Fibroblast of skin of scalp (primary cell): ENCODE measurements around the gene KCND2.
A peak's percentile ranks its signal among the peaks of the same experiment; 100 is the strongest.

ENCODE experiments used
- DNase-seq: peaks from one replicate; pipeline ENCODE4 v3.0.0-alpha.2; 2013

Gene KCND2

DNA sequence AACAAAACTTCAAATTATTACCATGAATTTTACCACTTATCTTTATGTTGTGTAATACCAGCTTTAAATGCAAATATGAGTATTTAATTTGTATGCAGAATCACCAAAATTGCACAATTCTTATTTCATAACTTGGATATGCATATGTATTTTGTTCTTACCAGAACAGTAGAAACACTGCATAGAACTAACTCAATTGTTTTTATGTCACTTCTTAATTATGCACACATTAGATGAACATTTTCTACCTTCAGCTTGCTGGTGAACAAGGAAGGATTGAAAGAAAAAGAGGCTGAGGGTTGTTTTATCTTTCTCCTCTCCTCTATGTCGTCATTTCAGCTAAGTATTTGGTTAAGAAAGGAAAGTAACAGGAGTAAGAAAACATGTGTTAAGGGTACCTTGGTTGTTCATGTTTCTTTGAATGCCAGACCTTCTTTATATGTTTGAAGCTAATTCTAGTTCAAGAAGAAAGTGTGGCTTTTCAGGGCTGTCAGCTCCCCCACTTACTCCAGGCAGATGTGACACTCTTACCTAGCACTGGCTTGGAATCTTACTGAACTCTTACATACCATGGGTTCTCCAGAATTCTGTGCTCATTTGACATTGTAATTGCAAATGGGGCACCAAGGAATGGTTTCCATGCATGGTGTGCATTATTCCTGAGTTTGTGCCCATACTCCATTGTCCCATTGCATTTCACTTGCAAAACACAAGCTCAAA is 436.4 kb downstream of the KCND2 start:
- no peak for DNase-seq

DNA sequence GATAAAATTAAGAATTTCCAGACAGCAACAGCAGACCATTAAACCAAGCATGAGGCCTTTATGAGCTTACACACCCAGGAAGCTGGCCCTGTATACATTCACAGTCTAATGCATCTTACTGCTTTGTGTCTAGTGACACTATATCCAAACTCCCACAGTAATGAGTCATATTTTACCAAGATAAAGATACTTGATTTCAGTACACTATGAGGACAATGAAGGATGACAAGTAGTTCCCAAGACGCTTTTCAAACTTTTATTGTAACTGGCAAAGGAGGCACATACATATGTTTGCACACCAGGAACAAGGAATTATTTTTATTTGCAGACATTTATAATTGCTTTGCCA is 437.0 kb downstream of the KCND2 start:
- DNase-seq: no peak

DNA sequence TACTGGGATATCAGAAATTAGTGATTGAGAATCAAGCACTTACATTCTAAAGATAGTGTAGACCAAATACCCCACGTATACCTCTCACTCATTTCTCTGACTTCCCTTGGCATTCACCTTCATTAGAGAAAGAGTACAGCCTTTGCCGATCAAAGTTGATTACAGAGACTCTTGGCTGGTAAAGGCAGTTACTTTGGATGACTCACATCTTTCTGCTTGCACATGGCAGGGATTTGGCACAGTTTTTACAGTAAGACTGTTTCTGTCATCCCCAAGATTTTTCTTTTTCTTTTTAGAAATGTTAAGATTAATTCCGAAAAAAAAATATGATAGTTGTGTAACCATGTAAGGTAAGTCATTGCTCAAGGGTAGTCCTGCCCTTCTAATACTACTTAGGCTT is 442.0 kb downstream of the KCND2 start:
- DNase-seq: no peak

DNA sequence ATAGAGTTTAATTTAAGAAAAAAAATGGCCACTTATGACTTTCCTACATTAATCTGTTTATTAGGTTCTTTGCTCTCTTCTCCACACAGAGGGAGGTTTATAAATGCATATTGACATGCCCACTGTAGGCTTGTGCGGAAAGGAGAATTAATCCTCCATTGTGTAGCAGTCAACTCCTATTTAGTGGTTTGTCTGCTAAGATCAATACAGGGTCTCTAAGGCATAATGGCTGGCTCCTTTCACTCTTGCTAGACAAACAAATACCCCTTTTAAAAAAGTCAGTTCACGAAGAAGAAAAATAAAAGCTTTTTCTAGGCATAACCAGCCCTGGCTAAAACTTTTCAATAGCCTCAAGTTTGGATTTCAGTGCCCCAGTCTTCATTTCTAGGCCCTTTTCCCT is 443.3 kb downstream of the KCND2 start:
- DNase-seq: no peak

DNA sequence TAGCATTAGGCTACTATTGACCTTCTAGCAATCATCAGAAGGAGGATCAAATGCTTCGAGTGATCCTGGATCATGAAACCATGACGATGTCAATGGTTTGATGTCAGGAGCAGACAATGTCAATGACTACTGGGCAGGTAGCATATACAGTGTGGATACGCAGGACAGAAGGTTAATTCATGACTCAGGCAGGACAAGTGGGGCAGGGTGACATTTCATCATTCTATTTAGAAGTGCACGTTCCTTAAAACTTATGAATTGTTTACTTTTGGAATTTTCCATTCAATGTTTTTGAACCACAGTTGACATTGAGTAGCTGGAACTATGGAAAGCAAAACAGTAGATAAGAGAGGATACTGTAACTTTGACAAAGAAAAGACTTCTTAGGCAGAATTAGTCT is 444.2 kb downstream of the KCND2 start:
- no peak for DNase-seq

DNA sequence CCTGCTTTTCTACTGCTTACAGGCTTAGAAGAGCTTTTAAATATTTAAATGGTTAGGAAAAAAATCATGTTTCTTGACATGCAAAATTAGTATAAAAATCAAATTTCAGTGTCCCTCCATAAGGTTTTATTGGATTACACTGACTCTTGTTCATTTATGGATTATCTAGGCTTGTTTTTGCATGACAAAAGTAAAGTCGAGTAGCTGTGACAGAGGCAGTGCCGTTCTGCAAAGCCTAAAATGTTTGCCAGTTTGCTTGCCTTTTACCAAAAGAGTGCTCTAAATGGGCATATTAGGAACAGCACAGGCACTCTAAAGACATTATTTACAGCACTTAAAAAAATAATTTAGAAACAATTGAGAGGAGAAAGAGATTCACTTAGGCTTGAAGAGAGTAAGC is 445.4 kb downstream of the KCND2 start:
- DNase-seq: no peak

DNA sequence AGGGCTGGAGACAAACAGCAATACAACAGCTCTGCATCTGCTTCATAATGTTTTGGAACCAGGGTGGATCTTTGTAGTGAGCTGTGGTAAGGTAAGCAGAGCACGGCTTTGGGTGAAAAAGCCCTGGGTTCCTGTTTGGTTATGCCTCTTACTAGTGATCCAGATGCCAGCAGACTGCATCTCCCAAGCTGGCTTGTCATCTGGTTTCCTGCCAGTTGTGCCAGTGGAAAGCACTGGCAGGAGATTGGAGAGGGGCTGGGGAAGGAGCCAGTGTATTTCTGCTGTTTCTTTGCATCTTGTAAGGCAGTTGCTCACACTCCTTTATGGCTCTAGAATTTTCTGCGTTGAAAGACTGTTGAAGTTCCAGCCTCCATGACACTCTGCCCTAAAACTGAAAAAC is 447.3 kb downstream of the KCND2 start:
- no peak for DNase-seq

DNA sequence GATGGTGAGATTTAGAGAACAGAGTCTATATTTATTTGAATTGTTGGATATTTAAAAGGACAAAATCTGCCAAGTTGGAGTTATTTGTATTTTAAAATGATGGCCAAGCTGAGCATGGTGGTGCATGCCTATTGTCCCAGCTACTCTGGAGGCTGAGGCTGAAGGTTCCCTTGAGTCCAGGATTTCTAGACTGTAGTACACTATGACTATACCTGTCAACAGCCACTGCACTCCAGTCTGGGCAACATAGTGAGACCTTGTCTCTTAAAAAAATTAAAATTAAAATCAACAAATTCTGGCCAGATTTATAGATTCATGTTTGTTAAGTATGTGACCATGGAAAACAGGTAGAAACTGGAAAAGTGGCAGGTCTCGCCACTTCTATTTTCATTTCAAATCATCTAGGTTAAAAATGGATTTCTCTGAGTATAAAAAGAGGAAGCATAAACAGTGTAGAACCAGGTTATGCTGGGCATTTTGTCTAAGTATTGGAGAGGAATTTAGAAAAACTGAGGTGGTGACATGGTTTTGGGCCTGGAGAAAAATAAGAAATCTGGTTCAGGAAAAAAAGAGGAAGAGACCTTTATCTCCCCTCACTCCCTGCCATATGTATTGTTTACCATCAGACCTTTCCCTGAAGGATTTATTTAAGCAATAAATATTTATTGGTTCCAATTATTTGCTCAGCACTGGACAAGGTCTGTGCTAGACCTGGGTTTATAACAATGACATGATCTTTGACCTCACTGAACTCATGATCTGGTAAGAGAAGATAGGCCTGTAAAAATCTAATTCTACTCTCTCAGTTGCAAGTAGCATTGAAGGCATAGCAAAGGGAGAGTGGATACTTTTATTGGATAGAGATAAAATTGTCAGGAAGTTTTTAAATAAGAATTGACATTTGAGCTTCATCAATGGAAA is 450.8 kb downstream of the KCND2 start:
- DNase-seq: no peak

DNA sequence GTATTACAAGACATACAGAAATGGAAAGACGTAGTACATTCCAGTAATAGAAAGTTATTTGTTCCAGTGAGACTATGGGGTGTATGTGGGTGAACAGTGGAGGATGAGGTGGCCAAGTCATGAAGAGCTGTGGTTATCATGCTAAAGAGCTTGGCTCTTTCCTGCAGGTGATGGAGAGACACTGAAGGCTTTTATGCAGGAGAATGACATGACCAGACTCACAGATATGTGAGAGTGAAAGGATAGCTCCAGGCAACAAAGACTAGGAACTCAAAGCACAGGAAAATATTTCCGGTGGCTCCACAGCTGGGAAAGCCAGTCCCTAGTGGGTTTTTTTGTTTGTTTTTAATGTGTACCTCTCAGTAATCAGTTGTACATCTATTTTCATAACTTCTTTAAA is 451.5 kb downstream of the KCND2 start:
- DNase-seq: no peak

DNA sequence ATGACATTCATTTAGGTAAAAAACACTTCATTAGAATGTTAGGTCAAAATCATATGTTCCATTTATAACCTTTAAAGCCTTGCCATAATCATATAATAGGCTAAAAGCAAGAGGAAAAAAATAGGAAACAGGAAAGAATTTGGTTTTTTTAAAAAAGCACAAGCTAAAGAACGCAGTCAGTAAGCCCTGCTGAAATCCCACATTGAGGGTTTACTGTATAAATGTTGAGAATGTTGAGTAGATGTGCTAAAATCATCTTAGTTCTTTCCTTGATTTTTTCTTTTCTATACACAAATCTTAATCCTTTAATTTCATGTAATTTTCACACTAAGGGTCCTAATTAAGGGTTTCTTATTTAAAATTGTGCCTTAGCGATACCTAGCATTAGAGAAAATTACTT is 452.0 kb downstream of the KCND2 start:
- no peak for DNase-seq

DNA sequence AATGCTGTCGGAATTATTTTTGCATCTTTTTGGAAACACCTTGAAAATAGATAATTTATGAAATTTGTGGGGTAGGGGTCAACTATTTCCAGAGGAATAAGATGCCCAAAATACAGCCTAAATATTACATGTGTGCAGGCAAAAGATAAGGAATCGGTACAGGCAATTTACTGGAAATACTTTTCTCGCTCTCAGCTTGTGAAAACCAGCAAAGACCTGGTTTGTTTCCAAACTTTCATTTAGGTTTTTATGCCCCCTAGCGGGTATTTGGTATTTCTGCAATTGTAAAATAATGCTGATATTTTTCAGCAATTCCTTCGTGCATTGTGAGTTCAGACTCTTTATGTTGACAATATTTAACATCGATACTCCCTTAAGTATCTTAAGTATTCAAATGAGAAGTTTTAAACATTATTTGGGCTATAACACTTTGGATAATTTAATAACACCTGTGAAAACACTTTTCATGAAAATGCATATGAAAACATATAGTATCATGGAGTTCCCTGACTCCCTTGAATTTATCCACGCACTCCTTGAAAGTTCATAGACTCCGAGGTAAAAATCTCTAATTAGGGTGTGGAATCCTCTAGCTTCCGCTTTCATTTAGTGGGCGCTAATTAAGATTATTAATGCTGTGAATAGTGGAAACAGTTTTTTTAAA is 452.5 kb downstream of the KCND2 start:
- DNase-seq: peak; percentile 47

DNA sequence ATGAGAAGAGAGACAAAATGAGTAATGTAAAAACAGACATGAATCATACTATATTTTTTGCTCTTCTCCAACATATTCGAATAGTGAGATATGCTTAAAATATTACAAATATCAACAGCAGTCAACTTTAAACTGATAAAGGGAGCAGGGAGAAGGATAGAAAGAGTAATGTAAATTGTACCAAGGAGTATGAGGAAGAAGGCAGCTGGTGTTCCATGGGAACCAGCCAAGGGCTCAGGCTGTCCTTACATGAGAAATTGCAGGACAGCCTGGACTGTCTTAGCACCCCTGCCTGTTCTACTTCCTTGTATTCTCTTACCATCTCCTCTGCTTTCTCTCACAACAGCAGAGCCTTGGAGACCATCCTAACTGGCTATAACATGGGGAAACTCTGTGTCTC is 456.3 kb downstream of the KCND2 start:
- DNase-seq: peak; percentile 27

DNA sequence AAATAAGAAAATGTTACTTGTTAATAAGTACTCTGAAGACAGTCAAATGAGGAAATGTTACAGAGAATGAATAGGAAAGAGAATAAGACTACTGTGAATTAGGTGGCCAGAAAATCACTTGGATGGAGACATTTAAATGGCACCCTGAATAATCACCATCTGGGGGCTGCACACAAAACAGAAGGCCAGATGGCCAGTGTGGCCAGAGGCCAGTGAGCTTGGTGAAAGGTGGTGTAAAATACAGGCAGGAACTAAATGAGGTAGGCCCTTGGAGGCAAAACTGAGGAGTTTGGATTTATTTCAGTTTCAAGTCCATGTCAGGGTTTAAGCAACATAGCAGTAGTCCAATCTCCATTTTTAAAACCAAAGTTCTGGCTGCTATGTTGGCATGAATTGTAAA is 458.3 kb downstream of the KCND2 start:
- DNase-seq: no peak

DNA sequence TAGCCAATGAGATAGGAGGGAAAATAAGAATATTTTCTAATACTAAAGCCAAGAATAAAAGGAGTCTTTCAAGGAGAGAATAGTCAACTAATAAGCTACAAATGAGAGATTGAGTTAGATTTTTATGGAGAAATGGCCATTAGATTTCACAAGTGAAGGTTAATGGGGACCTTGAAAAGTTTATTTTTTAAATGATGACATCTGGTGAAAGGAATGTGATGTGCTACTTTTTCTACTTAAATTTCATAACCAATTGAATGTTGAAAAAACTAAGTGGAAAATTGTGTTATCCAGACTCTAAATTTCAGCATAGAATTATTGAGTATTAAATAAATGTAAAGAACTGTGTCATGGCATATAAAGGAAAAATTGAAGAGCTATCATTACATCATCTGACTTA is 459.3 kb downstream of the KCND2 start:
- DNase-seq: no peak

DNA sequence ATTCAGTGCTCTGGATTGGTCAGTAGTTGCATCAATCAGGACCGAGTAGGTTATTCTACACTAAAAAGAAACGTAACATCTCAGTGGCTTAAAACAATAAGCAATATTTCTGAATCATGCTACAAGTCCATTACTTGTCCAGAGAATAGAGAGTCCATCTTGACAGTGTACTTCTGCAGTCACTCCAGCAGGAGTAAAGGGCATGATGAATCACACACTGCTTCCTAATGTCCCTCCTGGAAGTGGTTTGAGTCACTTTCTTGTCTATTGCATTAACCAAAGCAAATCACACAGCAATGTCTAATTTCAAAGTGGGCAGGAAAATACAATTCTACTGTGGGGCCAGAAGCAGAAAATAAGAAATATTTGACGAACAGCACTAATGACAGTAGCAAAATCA is 460.2 kb downstream of the KCND2 start:
- DNase-seq: peak; percentile 42

DNA sequence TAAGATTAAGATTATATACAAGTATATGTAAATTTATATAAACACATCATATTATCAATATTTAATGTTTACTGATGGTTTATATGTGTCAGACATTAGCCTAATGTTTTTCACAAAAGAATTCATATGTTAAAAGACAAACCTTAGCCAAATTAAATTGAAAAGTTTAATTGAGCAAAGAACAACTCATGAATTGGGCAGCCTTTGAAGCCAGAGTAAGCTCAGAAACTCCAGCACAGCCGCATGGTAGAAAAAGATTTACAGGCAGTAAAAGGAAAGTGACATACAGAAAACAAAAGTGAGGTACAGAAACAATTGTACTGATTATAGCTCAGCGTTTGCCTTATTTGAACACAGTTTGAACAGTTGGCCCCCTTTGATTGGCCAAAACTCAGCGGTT is 460.9 kb downstream of the KCND2 start:
- no peak for DNase-seq

DNA sequence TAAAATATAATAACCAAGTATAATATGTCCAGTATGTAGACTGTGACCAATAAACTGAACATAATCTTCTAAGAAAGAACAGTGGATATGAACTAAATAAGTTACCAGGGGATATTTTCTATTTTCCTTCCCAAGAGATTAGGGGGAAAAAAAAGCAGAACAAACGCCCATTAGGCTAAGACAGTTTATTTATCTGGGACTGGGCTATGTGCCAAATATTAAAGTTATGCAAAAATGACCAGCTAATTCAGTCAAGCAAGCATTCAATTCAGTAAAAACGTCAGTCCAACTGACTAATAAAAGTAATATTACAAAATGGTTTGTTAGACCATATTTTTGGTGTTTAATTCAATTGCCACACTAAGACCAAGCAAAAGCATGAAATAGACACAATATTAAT is 462.8 kb downstream of the KCND2 start:
- peak; percentile 45 for DNase-seq

DNA sequence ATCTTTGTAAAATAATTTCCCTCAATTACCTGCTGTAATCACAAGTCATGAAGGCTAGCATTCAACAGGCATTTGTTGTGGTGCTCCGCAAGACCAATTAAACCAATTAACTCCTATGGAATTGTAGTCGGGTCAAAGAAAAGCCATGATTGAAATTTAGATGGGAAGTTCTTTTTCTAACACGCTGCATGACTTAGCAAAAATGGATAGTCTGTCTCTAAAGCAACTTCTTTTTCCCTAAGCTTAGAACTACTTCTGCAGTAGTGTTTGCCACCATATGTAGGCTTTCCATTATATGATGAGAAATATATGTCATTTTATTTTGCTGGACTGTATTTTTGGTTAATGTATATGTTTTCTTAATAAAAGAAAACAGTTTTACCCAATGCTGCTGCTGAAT is 465.8 kb downstream of the KCND2 start:
- no peak for DNase-seq

DNA sequence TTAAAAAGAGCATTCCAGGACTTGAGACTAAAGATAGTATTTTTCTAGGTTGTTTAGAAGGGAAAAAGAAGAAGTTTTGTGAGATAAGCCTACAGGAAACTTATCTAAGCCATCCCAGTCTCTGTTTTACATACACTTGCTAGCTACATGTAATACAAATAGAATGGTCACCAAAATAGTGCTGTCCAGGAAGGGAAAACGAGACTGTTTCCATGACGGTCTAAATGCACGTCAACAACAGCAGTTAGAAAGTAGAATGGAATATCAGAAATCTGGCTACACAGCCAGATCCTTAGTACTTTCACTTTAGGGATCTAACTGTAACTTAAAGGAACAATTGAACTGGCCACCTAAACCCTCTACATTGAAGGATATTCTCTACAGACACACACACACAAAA is 467.4 kb downstream of the KCND2 start:
- no peak for DNase-seq

DNA sequence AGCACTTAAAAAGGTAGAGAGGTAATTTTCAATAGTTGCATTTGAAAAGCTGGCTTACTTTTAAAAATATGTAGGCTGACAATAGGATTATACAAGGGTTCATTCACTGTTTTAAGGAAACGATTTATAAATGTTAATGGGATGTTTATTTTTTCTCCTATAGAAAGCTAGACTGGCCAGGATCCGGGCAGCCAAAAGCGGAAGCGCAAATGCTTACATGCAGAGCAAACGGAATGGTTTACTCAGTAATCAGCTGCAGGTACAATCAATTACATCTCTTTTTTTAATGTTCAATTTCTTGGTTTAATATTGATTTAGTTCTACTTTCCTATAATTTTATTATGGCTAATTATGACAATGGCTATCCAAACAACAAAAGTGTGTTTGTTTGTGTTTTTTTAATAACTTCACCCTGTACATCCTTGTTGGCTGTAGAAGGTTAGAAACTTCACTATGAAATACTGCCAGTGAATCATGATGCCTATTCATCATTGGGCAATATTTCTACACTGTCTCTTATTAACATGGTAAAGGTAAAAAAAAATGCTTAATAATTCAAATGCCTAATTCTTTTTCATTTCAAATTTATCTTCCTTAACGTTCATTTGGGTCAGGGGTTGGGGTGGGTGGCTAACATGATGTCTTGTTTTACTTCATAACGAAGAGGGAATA is 468.5 kb downstream of the KCND2 start:
- DNase-seq: no peak

DNA sequence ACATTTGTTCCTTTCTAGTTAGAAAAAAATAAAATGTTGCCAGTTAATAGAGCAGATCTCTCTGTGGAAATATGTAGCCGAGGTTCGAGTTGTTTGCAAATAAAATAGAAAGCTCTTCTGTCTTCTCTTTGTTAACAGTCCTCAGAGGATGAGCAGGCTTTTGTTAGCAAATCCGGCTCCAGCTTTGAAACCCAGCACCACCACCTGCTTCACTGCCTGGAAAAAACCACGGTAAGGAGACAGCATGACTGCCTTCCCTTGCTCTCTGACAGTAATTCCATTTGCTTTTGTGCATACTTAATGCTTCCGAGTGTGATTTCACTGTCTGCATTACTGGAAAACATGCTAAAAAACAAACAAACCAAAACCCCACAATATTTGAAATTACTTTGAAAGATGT is 469.4 kb downstream of the KCND2 start:
- DNase-seq: no peak

DNA sequence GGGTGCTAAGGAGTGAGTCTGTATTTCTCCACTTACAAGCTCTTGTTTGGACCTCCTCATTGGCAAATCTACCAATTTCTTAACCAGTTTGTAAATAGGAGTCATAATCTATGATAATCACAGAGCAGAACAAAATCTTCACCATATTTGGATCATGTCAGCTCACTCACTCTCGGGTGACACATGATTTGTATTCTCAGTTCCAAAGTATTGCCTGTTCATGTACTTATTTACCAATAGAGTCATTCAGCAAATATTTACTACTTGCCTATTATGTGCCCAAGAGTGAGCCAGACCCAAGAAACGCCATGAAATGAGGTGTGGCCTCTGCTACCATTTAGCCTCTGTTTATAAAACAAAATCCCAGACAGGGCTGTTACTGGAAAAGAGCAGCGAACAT is 470.2 kb downstream of the KCND2 start:
- DNase-seq: no peak

DNA sequence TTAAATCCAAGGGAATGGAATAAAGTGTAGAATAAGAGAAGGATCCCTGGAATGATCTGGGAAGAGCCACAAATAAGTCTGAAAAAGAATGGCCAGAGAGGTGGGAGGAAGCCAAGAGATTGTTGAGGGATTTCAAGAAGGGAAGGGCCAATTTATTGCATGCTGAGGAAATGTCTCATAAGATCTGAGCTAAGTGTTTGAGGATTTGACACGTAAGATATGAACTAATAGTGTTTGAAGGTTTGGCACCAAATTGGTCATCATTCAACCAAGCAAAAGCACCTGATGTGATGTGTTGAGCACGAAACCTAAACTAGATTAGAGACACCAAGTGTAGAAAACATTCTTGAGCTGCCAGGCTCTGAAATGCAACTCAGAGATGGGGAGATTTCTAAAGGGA is 487.1 kb downstream of the KCND2 start:
- DNase-seq: no peak
